Measurements from ENCODE around the gene EPC2. TPM values are rescaled to one million over a fixed set of nuclear protein-coding genes. Genes with fewer than 3 reads are reported as not detected.

The EPC2 gene
- total RNA-seq, 2 experiments from 2014 or later, result 16.7 to 16.9 TPM

- DNase-seq, result no peak
- intact Hi-C loops (cut with micrococcal nuclease), result no loop called here
- no peak overlapping the region for H3K27ac Mint-ChIP-seq
- ChIA-PET POLR2A (no interaction called here), CTCF (no interaction called here)
- no peaks in the 10 kb centered on the region for H3K27me3 Mint-ChIP-seq
- H3K4me3 Mint-ChIP-seq, result no peak overlapping the region
- H3K36me3 Mint-ChIP-seq, result peaks cover 25% of the 10 kb centered on the region
- H3K9me3 Mint-ChIP-seq, result peaks cover 9% of the 10 kb centered on the region
- H3K4me1 Mint-ChIP-seq (ENCODE audit: low read depth), result peaks cover 87% of the 10 kb centered on the region
Observed at GRCh38 chr2:148716378-148716920, 71.9 kb downstream of the EPC2 start.

DNA sequence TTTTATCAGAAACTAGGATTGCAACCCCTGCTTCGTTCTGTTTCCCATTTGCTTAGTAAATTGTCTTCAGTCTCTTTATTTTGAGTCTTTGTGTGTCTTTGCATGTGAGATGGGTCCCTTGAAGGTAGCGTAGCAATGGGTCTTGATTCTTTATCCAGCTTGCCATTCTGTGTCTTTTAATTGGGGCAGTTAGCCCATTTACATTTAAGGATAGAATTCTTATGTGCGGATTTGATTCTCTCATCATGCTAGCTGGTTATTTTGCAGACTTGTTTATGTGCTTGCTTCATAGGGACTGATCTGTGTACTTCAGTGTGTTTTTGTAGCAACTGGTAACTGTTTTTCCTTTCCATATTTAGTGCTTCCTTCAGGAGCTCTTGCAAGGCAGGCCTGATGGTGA lies 73.5 kb downstream of the EPC2 start:
- intact Hi-C loops (cut with micrococcal nuclease), result no loop called here
- peaks cover 25% of the 10 kb centered on the region for H3K36me3 Mint-ChIP-seq

DNA sequence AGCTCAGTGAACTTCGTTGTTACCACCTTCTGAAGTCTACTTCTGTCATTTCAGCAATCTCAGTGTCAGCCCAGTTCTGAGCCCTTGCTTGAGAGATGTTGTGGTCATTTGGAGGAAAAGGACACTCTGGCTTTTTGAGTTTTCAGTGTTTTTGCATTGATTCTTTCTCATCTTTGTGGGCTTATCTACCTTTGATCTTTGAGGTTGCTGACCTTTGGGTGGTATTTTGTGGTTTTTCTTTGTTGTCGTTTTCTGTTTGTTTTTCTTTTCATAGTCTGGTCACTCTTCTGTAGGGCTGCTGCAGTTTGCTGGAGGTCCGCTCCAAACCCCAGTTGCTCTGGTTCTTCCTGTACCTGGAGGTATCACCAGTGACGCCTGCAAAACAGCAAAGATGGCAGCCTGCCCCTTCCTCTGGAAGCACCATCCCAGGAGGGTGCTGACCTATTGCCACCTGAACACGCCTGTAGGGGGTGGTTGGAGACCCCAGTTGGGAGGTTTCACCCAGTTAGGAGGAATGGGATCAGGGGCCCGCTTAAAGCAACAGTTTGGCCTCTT lies 74.7 kb downstream of the EPC2 start:
- no peak for DNase-seq
- Mint-ChIP-seq H3K9me3 (peaks cover 9% of the 10 kb centered on the region), H3K27ac (no peak overlapping the region), H3K4me3 (no peak overlapping the region), H3K36me3 (peaks cover 23% of the 10 kb centered on the region), H3K27me3 (no peaks in the 10 kb centered on the region), H3K4me1 (ENCODE audit: low read depth) (peaks cover 90% of the 10 kb centered on the region)
- intact Hi-C loops (cut with micrococcal nuclease), result no loop called here
- ChIA-PET POLR2A (no interaction called here), CTCF (no interaction called here)

More for the DNA sequence above, 73.5 kb downstream of the EPC2 start:
- Mint-ChIP-seq H3K4me3 (no peak overlapping the region), H3K27me3 (no peaks in the 10 kb centered on the region), H3K4me1 (ENCODE audit: low read depth) (peaks cover 90% of the 10 kb centered on the region), H3K27ac (no peak overlapping the region), H3K9me3 (peaks cover 9% of the 10 kb centered on the region)
- ChIA-PET CTCF (no interaction called here), POLR2A (no interaction called here)
- DNase-seq, result no peak

- ChIA-PET POLR2A (no interaction called here), CTCF (no interaction called here)
- intact Hi-C loops (cut with micrococcal nuclease), result no loop called here
- Mint-ChIP-seq H3K27me3 (no peaks in the 10 kb centered on the region), H3K9me3 (peaks cover 9% of the 10 kb centered on the region), H3K36me3 (peaks cover 23% of the 10 kb centered on the region), H3K27ac (peak overlapping the region; percentile 56), H3K4me3 (no peak overlapping the region), H3K4me1 (ENCODE audit: low read depth) (peaks cover 91% of the 10 kb centered on the region)
- DNase-seq, result no peak
Observed at GRCh38 chr2:148719941-148720436, 75.4 kb downstream of the EPC2 start.

DNA sequence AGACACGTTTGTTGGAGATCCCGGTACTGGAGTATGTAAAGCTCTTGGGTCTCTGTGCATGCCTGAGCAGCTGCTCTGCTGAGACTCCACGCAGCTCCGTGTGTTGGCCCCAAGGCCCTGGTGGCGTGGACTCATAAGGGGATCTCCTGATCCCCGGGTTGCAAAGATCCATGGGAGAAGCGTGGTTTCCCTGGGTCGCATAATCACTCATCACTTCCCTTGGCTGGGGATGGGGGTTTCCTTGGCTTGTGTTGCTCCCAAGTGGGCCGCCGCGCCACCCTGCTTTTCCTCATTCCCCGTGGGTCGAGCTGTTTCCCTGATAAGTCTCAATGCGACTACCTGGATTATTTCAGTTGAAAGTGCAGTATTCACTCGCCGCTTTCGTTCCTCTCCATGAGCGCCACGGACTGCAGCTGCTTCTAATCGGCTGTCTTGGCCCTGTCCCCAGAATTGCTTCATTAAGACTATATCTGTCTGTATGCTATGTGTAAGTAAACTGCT lies 76.0 kb downstream of the EPC2 start:
- ChIA-PET POLR2A (no interaction called here), CTCF (no interaction called here)
- intact Hi-C loops (cut with micrococcal nuclease), result no loop called here
- Mint-ChIP-seq H3K9me3 (peaks cover 6% of the 10 kb centered on the region), H3K27me3 (no peaks in the 10 kb centered on the region), H3K4me3 (no peak overlapping the region), H3K36me3 (peaks cover 20% of the 10 kb centered on the region), H3K4me1 (ENCODE audit: low read depth) (peaks cover 91% of the 10 kb centered on the region), H3K27ac (peak overlapping the region; percentile 56)
- peak; percentile 51 for DNase-seq

DNA sequence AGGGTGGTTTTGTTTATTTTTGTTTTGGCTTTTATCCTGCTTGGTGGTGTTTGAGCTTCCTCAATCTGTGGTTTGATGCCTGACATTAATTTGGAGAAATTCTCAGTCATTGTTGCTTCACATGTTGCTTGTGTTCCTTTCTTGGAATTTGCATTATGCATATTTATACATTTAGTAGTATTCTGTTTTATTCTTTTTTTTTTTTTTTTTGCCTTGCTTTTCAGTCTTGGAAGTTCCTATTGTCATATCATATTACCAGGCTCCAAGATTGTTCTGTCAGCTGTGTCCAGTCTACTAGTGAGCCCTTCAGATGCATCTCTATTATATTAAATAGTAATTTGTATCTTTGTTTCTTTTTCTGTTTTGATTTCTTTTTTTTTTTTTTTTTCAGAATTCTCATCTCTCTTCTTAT lies 77.0 kb downstream of the EPC2 start:
- DNase-seq, result no peak
- intact Hi-C loops (cut with micrococcal nuclease), result no loop called here
- H3K4me1 Mint-ChIP-seq (ENCODE audit: low read depth), result peaks cover 91% of the 10 kb centered on the region
- H3K36me3 Mint-ChIP-seq, result peaks cover 24% of the 10 kb centered on the region
- no peaks in the 10 kb centered on the region for H3K27me3 Mint-ChIP-seq
- peak overlapping the region; percentile 24 for H3K27ac Mint-ChIP-seq
- ChIA-PET POLR2A (no interaction called here), CTCF (no interaction called here)
- H3K9me3 Mint-ChIP-seq, result peaks cover 10% of the 10 kb centered on the region
- no peak overlapping the region for H3K4me3 Mint-ChIP-seq

- Mint-ChIP-seq H3K9me3 (peaks cover 10% of the 10 kb centered on the region), H3K27me3 (no peaks in the 10 kb centered on the region), H3K36me3 (peaks cover 29% of the 10 kb centered on the region), H3K4me3 (no peak overlapping the region), H3K4me1 (ENCODE audit: low read depth) (peaks cover 87% of the 10 kb centered on the region), H3K27ac (no peak overlapping the region)
- DNase-seq, result no peak
- intact Hi-C loops (cut with micrococcal nuclease), result no loop called here
- ChIA-PET POLR2A (no interaction called here), CTCF (no interaction called here)
Observed at GRCh38 chr2:148721991-148722777, 77.6 kb downstream of the EPC2 start.

GRCh38 chr2:148725564-148725963 lies 81.0 kb downstream of the EPC2 start:
- no peak overlapping the region for H3K27ac Mint-ChIP-seq
- peaks cover 57% of the 10 kb centered on the region for H3K4me1 Mint-ChIP-seq (ENCODE audit: low read depth)
- CTCF ChIA-PET, result no interaction called here
- POLR2A ChIA-PET, result no interaction called here
- intact Hi-C loops (cut with micrococcal nuclease), result loop anchor here (5.0 kb wide), 2 partner anchors 68 to 152 kb away; partner anchors contain the start of gene KIF5C
- peaks cover 7% of the 10 kb centered on the region for H3K9me3 Mint-ChIP-seq
- H3K27me3 Mint-ChIP-seq, result no peaks in the 10 kb centered on the region
- peaks cover 17% of the 10 kb centered on the region for H3K36me3 Mint-ChIP-seq
- no peak for DNase-seq
- no peak overlapping the region for H3K4me3 Mint-ChIP-seq

DNA sequence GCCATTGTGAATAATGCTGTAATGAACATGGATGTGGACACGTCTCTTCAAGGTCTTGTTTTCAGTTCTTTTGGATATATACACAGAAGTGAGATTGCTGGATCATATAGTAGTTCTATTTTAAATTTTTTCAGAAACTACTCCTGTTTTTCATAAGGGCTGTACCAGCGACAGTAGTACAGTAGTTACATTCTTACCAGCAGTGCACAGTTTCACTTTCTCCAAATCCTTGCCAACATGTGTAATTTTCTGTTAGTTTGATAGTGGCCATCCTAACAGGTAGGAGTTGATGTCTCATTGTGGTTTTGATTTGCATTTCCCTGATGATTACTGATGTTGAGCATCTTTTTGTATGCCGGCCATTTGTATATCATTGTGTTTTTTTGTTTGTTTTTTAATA lies 81.7 kb downstream of the EPC2 start:
- Mint-ChIP-seq H3K36me3 (peaks cover 17% of the 10 kb centered on the region), H3K4me1 (ENCODE audit: low read depth) (peaks cover 50% of the 10 kb centered on the region), H3K9me3 (peaks cover 7% of the 10 kb centered on the region), H3K4me3 (no peak overlapping the region), H3K27me3 (no peaks in the 10 kb centered on the region), H3K27ac (peak overlapping the region; percentile 33)
- ChIA-PET CTCF (no interaction called here), POLR2A (no interaction called here)
- DNase-seq, result no peak
- intact Hi-C loops (cut with micrococcal nuclease), result loop anchor here (1.0 to 5.0 kb wide), 4 partner anchors 23 to 151 kb away; partner anchors contain the start of gene KIF5C

GRCh38 chr2:148730085-148730484 lies 85.5 kb downstream of the EPC2 start:
- H3K4me3 Mint-ChIP-seq, result no peak overlapping the region
- H3K4me1 Mint-ChIP-seq (ENCODE audit: low read depth), result peaks cover 25% of the 10 kb centered on the region
- peaks cover 17% of the 10 kb centered on the region for H3K36me3 Mint-ChIP-seq
- CTCF ChIA-PET, result no interaction called here
- no peak overlapping the region for H3K27ac Mint-ChIP-seq
- H3K27me3 Mint-ChIP-seq, result no peaks in the 10 kb centered on the region
- peaks cover 7% of the 10 kb centered on the region for H3K9me3 Mint-ChIP-seq
- DNase-seq, result no peak
- intact Hi-C loops (cut with micrococcal nuclease), result no loop called here
- POLR2A ChIA-PET, result no interaction called here

DNA sequence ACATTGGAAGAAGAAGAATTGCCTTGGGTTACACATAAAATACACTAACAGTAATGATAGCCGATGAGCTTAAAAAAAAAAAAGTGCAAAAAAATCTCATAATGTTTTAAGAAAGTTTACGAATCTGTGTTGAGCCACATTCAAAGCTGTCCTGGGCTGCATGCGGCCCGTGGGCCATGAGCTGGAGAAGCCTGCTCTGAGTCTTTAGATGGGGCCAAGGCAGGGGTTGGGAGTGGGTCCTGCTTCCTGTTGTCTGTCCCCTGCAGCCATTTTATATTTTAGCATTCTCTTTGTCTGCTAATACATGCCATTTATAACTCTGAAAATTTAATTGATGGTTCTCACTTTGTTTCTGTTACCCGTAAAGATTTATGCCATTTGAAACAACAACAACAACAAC lies 93.2 kb downstream of the EPC2 start:
- intact Hi-C loops (cut with micrococcal nuclease), result no loop called here
- CTCF ChIA-PET, result interaction anchor here (0.6 kb wide), 1 partner anchor 302 kb away, joined by 3 read pairs; no protein-coding TSS in a partner anchor
- Mint-ChIP-seq H3K27me3 (no peaks in the 10 kb centered on the region), H3K27ac (no peak overlapping the region), H3K4me3 (no peak overlapping the region), H3K4me1 (ENCODE audit: low read depth) (peaks cover 34% of the 10 kb centered on the region), H3K36me3 (no peaks in the 10 kb centered on the region), H3K9me3 (no peaks in the 10 kb centered on the region)
- POLR2A ChIA-PET, result no interaction called here
- DNase-seq, result no peak

- peaks cover 37% of the 10 kb centered on the region for H3K4me1 Mint-ChIP-seq (ENCODE audit: low read depth)
- intact Hi-C loops (cut with micrococcal nuclease), result no loop called here
- POLR2A ChIA-PET, result no interaction called here
Observed at GRCh38 chr2:148739454-148740105, 95.0 kb downstream of the EPC2 start.

More at GRCh38 chr2:148739454-148740105, 95.0 kb downstream of the EPC2 start:
- H3K9me3 Mint-ChIP-seq, result no peaks in the 10 kb centered on the region
- H3K27ac Mint-ChIP-seq, result no peak overlapping the region
- CTCF ChIA-PET, result interaction anchor here (0.6 to 0.9 kb wide), 4 partner anchors 55 to 1162 kb away, joined by 3 to 4 read pairs (median 4); no protein-coding TSS in a partner anchor
- peaks cover 2% of the 10 kb centered on the region for H3K36me3 Mint-ChIP-seq
- no peak for DNase-seq
- no peak overlapping the region for H3K4me3 Mint-ChIP-seq
- H3K27me3 Mint-ChIP-seq, result no peaks in the 10 kb centered on the region

All from activated CD4-positive, alpha-beta memory T cell treated with anti-CD3 and anti-CD28 coated beads for 36 hours (primary cell).